A673 (cell line): Measurements from ENCODE around the gene JMJD7. TPM values are rescaled to one million over a fixed set of nuclear protein-coding genes. Genes with fewer than 3 reads are reported as not detected.

Source experiments
- BruUV-seq: library from RNA; stranded (reverse); fragments of 400-500 nt; replicated peaks from 2 replicates; lab custom pipeline; 2021; lab: Mats Ljungman, UMichigan
- CTCF ChIA-PET: fragments of 300-600 bp; sonication (Branson Sonifier 250); formaldehyde crosslinking; loops from one replicate; lab custom pipeline; 2022; ENCODE audit warnings: antibody characterized with exemption; lab: Charles Lee
- POLR2A ChIA-PET: fragments of 300-600 bp; sonication (Branson Sonifier 250); formaldehyde crosslinking; loops from one replicate; lab custom pipeline; 2022; ENCODE audit warnings: antibody characterized with exemption; ENCODE audit not compliant: low non-redundant PET; lab: Charles Lee
- DNase-seq: peaks from one replicate; pipeline ENCODE4 v3.0.0-alpha.2; 2015; ENCODE audit warnings: low spot score
- H3K27ac ChIP-seq: fragments of 200-600 bp; sonication (generic); 2 replicates; pipeline ENCODE4 v1.5.1; 2016; ENCODE audit warnings: mixed run types, low read depth, mild to moderate bottlenecking, mixed read lengths, antibody characterized with exemption, low read length; ENCODE audit not compliant: poor library complexity, severe bottlenecking
- H3K27me3 ChIP-seq: fragments of 200-600 bp; sonication (generic); replicated peaks from 2 replicates; pipeline ENCODE4 v1.6.1; 2017; ENCODE audit warnings: mixed run types, low read depth, mild to moderate bottlenecking, mixed read lengths, antibody characterized with exemption, low read length; ENCODE audit not compliant: insufficient read depth, poor library complexity
- H3K36me3 ChIP-seq: fragments of 200-600 bp; sonication (generic); 2 replicates; pipeline ENCODE4 v1.6.1; 2016; ENCODE audit warnings: mixed run types, mild to moderate bottlenecking, mixed read lengths, antibody characterized with exemption, low read length; ENCODE audit not compliant: insufficient read depth, poor library complexity, severe bottlenecking
- H3K4me1 ChIP-seq: fragments of 200-600 bp; sonication (generic); 2 replicates; pipeline ENCODE4 v1.6.1; 2017; ENCODE audit warnings: mixed run types, mild to moderate bottlenecking, mixed read lengths, antibody characterized with exemption, low read length; ENCODE audit not compliant: insufficient read depth, poor library complexity, severe bottlenecking
- H3K4me3 ChIP-seq: fragments of 200-600 bp; sonication (generic); 2 replicates; pipeline ENCODE4 v1.5.1; 2016; ENCODE audit warnings: low read depth, mixed run types, mild to moderate bottlenecking, mixed read lengths, low read length; ENCODE audit not compliant: poor library complexity, severe bottlenecking
- H3K9me3 ChIP-seq: fragments of 200-600 bp; sonication (generic); 2 replicates; pipeline ENCODE4 v1.6.1; 2016; ENCODE audit warnings: mixed run types, low read depth, mild to moderate bottlenecking, mixed read lengths, antibody characterized with exemption, low read length; ENCODE audit not compliant: poor library complexity, severe bottlenecking
- CTCF ChIP-seq: fragments of 300-800, 200-600 bp; sonication (generic); conservative IDR thresholded peaks from 2 replicates; pipeline ENCODE4 v1.5.1; 2017; ENCODE audit warnings: low read depth, mild to moderate bottlenecking, antibody characterized with exemption, low read length, moderate library complexity, mixed read lengths
- EZH2 ChIP-seq: fragments of 200-600 bp; sonication (generic); IDR thresholded peaks from 2 replicates; pipeline ENCODE4 v1.6.1; 2017; ENCODE audit warnings: borderline replicate concordance, low read depth, mild to moderate bottlenecking, mixed read lengths, antibody characterized with exemption, low read length; ENCODE audit not compliant: poor library complexity, severe bottlenecking
- intact Hi-C: fragments of 100-400 bp; cut with micrococcal nuclease; formaldehyde crosslinking; loops from one replicate; pipeline ENCODE4 v1.10.0; 2022; ENCODE audit not compliant: unreplicated experiment
- total RNA-seq: library from RNA; stranded (reverse); gene quantifications from 2 replicates; pipeline ENCODE4 v1.2.3, GENCODE V29; 2021

Gene JMJD7
- total RNA-seq, 1 experiment from 2014 or later: 18.8 TPM

DNA sequence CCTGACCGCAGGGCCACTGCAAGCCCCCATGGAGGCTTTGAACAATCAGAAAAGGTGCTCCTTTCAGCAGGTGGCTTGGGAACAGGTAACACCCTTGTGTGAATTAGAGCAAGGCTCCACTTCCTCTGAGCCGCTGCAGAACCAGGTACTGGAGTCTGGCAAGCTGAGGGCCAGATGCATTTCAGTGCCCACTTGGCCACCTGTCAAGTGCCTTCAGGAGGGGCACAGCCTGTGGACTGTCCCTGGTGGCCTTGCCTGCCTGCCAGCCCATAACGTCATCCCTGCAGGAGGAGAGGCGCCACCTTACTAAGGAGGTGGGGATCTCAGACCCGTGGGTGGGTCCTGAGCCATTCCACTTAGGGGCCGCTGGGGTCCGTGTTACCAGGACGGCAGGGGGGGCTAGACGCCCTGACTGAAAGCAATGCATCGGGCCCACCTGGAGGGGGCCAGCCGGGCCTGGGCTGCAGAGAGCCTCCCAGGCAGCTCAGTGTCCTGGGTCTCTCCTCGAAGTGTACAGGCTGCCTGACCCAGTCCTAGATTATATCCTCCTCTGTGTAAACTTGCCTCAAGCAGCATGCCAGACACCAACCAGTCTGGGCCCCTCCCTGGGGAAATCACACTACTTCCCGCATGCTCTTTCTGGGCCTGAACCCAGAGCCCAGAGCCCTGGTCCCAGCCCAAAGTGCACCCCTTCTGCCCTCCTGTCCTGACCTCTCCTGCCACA is 49.9 kb downstream of the JMJD7 start:
- Histone ChIP-seq H3K27me3 (no peaks in the 10 kb centered on the region), H3K27ac (no peak overlapping the region), H3K4me3 (no peak overlapping the region), H3K36me3 (no peaks in the 10 kb centered on the region), H3K9me3 (no peaks in the 10 kb centered on the region), H3K4me1 (no peaks in the 10 kb centered on the region)
- intact Hi-C loops: no loop called here
- no TSS peak for BruUV-seq
- no peak for TF ChIP-seq EZH2
- TF ChIP-seq CTCF: no peak
- DNase-seq: no peak
- CTCF ChIA-PET: no interaction called here
- POLR2A ChIA-PET: no interaction called here

GRCh38 chr15:41878355-41878699 is 50.4 kb downstream of the JMJD7 start:
- H3K4me3 ChIP-seq: no peak overlapping the region
- H3K27me3 ChIP-seq: no peaks in the 10 kb centered on the region
- H3K4me1 ChIP-seq: no peaks in the 10 kb centered on the region
- CTCF ChIA-PET: no interaction called here
- DNase-seq: no peak
- TF ChIP-seq CTCF (no peak), EZH2 (no peak)
- H3K27ac ChIP-seq: no peak overlapping the region
- intact Hi-C loops: no loop called here
- H3K36me3 ChIP-seq: no peaks in the 10 kb centered on the region
- POLR2A ChIA-PET: no interaction called here
- BruUV-seq: no TSS peak
- H3K9me3 ChIP-seq: no peaks in the 10 kb centered on the region

DNA sequence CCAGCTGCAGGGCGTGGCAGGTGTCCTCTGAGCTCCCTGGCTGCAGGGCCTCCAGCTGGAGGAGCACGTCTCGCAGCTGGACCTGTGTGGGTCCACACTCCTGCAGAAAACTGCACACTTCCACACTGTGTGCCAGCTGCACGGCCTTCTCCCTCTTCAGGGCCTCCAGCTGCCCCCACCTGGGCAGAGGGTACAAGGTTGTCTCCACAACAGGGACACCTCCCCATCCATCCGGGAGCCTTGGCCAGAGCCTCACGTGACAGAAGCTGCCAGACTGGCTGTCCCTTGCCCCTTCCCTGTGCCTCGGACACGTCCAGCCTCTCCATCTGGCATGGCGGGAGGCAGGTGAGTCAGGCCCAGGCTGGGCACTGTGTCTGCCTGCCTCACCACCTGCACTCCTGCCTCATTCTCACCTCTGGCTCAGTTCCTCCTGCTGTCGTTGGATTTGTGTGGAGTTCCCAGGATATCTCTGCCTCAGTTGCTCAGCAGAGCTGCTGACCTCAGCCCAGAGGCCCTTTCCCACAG is 51.5 kb downstream of the JMJD7 start:
- no peak for DNase-seq
- Histone ChIP-seq H3K27ac (no peak overlapping the region), H3K27me3 (no peaks in the 10 kb centered on the region), H3K4me3 (no peak overlapping the region), H3K36me3 (no peaks in the 10 kb centered on the region), H3K4me1 (no peaks in the 10 kb centered on the region), H3K9me3 (no peaks in the 10 kb centered on the region)
- POLR2A ChIA-PET: no interaction called here
- intact Hi-C loops: no loop called here
- CTCF ChIA-PET: no interaction called here
- TF ChIP-seq CTCF: no peak
- TF ChIP-seq EZH2: no peak
- BruUV-seq: no TSS peak
